Mucosa of gallbladder (tissue), 1 donor: Measurements from ENCODE around the gene TMEM255B. TPM values are rescaled to one million over a fixed set of nuclear protein-coding genes. Genes with fewer than 3 reads are reported as not detected.
"Not testable (repeated sequence)": the region's sequence is repeated elsewhere in the genome, so short reads cannot be mapped to it uniquely, and the experiment has no call there.

ENCODE experiments used
- DNase-seq: peaks from one replicate; pipeline ENCODE4 v3.0.0-alpha.2; 2020; ENCODE audit warnings: low spot score
- total RNA-seq: library from RNA; stranded (reverse); gene quantifications from one replicate; pipeline ENCODE4 v1.2.1, GENCODE V29; 2021
- donor health status: DM: no; HTN: no; CAD: no.

The TMEM255B gene
- total RNA-seq, 1 donor from 2014 or later, result 17.0 TPM

- DNase-seq, result no peak
Observed at GRCh38 chr13:113748862-113749451, 10.1 kb upstream of the TMEM255B start.

DNA sequence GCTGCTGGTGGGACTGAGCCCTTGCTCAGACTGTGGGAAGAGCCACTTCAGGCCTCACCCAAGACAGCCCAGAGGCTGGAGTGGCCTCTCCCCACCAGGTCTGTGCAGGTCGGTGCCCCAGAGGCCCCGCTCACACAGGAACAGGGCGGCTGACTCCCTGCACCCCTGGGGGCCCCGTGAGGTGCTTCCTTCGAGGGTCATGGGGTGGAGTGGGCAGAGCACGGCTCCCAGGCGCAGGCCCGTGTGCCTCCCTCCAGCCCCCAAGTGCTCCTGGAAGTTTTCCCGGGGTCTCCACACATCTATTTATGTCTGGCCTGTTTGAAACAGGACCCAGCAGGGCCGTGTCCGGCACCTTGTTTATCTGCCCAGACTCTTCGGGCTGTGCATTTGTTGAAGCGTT, 9.5 kb upstream of the TMEM255B start:
- DNase-seq, result no peak

- DNase-seq, result no peak
Observed at GRCh38 chr13:113749967-113750366, 9.1 kb upstream of the TMEM255B start.

DNA sequence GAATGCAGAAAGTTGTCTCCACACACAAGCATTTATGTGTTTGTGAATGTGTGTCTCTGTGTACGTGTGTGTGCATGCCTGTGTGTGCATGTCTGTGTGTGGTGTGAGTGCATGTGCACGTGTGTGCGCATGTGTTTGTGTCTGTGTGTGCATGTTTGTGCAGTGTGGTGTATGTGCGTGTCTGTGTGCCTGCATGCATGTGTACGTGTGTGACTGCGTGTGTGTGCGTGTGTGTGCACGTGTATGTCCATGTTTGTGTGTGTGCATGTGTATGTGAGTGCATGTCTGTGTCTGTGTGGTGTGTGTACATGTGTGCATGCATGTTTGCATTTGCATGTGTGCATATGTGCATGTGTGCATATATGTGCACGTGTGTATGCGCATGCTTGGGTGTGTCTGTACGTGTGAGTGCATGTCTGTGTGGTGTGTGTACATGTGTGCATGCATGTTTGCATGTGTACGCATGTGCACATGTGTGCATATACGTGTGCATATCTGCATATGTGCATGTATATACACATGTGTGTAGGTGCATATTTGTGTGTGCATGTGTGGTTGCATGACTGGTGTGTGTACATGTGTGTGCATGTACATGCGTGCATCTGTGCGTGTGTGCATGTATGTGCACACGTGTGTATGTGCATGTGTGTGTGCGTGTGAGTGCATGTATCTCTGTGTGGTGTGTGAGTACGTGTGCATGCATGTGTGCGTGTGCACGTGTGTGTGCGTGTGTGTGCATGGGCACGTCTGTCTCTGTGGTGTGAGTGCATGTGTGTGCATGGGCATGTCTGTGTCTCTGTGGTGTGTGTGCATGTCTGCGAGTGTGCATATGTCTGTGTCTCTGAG, 8.2 kb upstream of the TMEM255B start:
- no peak for DNase-seq

- no peak for DNase-seq
Observed at GRCh38 chr13:113751491-113751890, 7.5 kb upstream of the TMEM255B start.

DNA sequence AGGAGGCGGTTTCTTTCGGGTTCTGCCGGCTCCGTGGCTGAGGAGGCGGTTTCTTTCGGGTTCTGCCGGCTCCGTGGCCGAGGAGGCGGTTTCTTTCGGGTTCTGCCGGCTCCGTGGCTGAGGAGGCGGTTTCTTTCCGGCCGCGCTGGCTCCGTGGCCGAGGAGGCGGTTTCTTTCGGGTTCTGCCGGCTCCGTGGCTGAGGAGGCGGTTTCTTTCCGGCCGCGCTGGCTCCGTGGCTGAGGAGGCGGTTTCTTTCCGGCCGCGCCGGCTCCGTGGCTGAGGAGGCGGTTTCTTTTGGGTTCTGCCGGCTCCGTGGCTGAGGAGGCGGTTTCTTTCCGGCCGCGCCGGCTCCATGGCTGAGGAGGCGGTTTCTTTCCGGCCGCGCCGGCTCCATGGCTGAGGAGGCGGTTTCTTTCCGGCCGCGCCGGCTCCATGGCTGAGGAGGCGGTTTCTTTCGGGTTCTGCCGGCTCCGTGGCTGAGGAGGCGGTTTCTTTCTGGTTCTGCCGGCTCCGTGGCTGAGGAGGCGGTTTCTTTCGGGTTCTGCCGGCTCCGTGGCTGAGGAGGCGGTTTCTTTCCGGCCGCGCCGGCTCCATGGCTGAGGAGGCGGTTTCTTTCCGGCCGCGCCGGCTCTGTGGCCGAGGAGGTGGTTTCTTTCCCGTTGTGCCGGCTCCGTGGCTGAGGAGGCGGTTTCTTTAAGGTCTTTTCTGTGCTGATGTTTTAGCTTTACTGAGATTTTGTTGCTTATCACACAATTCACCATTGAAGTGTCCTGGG, 6.6 kb upstream of the TMEM255B start:
- DNase-seq, result not testable (repeated sequence)

- no peak for DNase-seq
Observed at GRCh38 chr13:113753171-113753570, 5.9 kb upstream of the TMEM255B start.

GRCh38 chr13:113754242-113754641, 4.8 kb upstream of the TMEM255B start:
- no peak for DNase-seq

GRCh38 chr13:113754691-113755090, 4.3 kb upstream of the TMEM255B start:
- DNase-seq, result no peak

DNA sequence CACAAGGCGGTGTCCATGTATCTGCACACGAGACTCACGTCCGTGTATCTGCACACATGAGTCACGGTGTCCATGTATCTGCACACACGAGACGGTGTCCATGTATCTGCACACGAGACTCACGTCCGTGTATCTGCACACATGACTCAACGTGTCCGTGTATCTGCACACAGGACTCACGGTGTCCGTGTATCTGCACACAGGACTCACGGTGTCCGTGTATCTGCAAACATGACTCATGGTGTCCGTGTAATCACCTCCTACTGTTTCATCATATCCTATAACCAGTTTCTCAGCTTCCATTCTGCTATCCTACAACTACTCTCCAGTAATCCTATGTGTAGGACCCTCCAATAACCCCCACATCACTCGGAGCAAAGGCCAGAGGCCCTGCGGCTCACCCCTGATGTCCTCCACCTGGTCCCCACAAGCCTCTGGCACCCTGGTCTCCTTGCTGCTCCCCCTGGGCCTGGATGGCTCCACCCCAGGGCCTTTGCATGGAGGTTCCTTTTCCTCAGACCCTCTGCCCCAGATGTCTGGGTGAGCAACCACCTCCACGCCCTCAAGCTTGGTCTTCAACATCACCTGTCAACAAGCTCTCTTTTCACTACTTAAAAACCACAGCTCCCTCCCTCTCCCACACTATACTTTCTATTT, 2.5 kb upstream of the TMEM255B start:
- no peak for DNase-seq

- DNase-seq, result no peak
Observed at GRCh38 chr13:113759525-113760137, 605 bp downstream of the TMEM255B start.

DNA sequence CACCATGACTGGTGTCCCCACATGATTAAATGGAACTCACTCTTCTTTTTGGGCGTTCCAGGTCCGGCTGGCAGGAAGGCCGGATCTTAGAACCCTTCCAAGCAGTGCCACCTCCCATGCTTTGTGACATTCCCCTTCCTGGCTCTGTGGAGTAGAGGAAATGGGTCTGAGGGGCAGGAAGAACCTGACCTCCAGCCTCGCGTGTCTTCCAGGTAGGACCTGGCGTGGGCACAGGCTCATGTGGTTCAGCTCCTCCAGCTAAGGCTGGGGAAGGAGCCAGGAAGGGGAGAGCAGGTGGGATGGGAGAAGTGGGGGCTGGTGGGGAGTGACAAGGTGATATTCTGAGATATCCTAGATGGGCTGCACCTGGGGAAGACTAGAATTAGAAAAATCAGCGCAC, 2.1 kb downstream of the TMEM255B start:
- no peak for DNase-seq

DNA sequence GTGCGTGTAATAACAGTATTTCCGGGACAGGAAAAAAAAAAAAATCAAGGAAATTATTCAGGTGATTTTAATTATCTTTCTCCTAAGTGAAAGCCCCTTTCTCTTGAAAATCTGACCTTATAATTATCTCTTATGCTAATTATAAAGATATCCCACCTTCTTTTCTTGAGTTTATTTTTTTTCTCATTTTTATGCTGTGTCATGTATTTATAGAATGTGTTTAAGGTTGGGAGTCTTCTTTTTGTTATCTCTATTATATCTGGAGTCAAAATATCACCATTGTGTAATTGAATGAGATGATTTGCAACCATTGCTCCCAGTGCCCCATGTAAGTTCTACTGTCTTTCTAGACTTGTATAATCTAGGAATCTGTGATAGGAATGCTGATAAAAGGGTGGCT, 3.0 kb downstream of the TMEM255B start:
- DNase-seq, result no peak

- DNase-seq, result no peak
Observed at GRCh38 chr13:113762538-113762937, 3.5 kb downstream of the TMEM255B start.

- no peak for DNase-seq
Observed at GRCh38 chr13:113763254-113763653, 4.2 kb downstream of the TMEM255B start.

DNA sequence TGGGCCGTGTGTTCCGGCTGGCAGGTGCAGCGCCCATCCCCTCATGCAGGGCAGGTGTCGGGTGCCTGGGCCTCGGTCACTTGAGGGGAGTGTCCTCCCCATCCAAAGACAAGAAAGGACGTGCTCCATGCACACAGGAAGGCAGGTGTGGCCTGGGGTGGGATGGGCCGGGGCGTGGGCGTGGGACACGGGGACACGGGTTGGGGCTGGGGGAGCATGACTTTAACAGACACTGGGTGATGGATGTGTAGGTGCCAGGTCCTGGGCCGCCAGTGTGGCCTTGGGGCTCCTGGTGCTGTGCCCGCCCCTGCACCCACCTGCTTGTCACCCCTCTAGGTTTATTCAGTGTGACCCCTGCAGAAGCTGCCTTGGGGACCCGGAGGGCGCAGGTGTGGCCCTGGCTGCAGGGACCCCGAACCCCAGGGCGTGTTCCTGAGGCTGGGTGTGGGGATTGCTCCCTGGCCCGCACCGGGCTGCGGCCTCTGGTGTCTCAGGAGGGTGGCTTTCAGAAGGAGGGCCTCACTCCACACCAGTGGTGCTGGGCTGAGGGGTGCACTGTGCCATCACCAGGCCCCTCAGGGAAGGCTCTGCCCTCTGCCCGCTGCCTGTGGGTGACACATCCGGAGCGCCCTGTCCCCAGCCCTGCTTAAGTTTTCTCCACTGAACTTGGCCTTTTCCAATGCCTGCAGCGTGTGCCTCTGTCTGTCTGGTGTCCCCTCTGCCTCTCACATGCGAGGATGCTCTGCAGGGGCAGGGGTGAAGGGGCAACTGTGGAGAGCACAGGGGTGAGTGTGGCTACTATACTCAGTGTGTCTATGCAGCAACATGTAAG, 5.2 kb downstream of the TMEM255B start:
- DNase-seq, result no peak

GRCh38 chr13:113764793-113765563, 6.0 kb downstream of the TMEM255B start:
- DNase-seq, result no peak

GRCh38 chr13:113765564-113765910, 6.5 kb downstream of the TMEM255B start:
- no peak for DNase-seq

DNA sequence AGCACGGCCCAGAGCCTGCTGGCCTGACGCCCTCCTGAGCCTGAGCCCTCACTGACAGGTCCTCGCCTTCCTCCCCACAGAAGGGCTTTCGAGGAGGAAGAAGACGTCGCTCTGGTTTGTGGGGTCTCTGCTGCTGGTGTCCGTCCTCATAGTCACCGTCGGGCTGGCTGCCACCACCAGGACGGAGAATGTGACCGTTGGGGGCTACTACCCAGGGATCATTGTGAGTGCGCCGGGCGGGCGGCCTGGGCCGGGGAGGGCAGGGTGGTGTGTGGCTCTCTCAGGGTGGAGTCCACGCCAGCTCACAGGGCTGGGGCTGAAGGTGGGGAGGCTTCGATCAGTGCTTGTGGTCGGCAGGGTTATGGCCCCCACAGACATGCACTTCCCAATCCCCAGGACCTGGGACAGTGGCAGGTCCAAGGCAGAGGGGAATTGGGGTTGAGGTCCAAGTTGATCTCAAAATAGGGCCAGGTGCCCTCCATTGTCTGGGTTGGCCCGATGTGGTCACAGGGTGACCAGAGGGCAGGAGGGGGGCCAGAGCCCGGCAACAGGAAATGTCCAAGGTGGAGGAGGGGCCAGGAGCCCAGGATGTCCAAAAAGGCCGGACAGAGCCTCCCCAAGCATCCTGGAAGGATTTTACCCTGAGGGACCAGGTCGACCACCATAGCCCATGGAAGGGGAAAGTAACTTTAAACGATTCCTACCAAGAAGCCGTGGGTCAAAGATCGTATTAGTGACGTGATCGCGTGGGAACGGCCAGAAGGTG, 7.2 kb downstream of the TMEM255B start:
- DNase-seq, result no peak
